Bronchus fibroblast of lung (primary cell): ENCODE measurements around the gene COX5A. TPM values are rescaled to one million over a fixed set of nuclear protein-coding genes. Genes with fewer than 3 reads are reported as not detected.

ENCODE experiments used
- total RNA-seq: library from RNA; depleted of rRNA; stranded (reverse); fragments of >200 nt; gene quantifications from 2 replicates; pipeline ENCODE4 v1.2.3, GENCODE V29; 2015

COX5A gene
- 170 and 243 TPM in 2 replicates for total RNA-seq

DNA sequence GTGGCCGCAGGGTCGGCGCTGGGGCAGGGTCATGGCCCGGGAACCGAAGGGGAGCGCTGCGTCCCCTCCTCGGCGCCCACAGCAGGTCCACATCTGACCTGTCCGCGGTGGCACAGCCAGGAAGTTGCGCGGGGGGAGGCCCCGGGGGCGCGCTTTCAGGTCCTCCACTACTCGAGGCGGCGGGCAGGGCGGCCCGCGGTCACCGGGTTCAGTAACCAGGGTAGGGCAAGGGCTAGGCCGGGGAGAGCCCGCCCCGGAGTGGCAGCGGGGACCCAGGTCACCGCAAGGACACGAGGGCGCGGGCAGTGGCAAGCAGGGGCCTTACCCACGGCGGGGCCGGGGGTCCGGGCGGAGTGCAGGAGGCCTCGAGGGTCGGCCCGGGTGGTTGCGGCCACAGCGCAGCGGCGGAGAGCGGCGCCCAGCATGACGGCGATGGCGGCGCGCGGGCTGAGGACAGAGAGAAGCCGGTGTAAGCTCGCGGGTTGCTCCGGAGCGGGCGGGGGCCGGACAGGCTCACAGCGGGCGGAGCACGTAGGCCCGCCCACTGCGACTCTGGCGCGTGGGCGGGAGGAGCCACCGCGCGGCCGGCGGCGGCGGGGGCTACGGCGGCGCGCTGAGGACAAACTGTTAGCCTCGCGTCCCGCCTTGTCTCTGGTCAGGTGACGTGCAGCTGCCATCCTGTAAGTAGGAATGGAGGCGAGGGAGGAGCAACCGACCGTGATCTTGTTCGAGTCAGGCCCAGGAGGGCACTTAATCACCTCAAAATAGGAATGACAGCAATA lies at the start of gene COX5A:
TSS of gene COX5A (minus strand) at position 484 of the 782 bp plus-strand sequence. CDS start at position 425, 59 bp downstream.

GRCh38 chr15:74956648-74957475 lies 19.0 kb upstream of the COX5A start, which contains the start of gene RPP25:
Gene RPP25 (minus strand): TSS chr15:74956772. CDS start chr15:74956583, 189 bp downstream.

GRCh38 chr15:74906450-74907162 lies 31.3 kb downstream of the COX5A start, which contains the start of gene FAM219B:
Gene FAM219B (minus strand): TSS chr15:74906851. CDS start chr15:74906800, 51 bp downstream.

DNA sequence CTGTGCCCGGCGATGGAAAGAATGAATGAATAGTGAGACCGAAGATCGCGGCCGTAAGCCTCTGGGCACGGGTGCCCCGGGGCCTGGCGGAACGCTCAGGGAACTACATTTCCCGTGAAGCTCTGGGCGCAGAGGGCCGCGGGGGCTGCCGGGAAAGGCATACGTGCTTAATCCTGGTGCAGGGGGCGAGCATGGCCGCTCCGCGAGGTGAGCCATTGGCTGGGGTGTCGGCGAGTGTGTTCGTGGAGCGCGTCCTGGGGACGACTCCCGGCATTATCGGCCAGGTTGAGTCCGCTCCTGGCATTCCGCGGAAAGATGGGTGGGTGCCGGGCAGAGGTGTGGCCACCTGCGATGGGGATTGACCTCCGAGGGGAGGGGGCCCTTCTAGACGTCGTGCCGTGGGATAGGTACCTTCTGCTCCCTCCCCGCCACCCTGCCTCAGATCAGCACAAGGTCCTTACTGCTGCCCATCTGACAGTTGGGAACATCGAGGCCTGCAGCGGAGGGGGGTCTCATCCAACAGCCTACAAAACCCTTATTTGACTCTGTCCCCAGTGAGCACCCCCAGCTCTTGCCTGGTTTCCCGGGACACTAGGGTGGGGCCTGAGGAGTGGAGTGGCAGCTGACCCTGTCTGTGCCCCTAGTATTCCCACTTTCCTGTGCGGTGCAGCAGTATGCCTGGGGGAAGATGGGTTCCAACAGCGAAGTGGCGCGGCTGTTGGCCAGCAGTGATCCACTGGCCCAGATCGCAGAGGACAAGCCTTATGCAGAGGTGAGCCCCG lies 47.8 kb downstream of the COX5A start, which contains the start of gene MPI:
TSS of gene MPI (plus strand) at position 160 of the 782 bp plus-strand sequence. CDS start at position 192, 32 bp downstream.

GRCh38 chr15:74873036-74873755 lies 64.7 kb downstream of the COX5A start, which contains the start of gene SCAMP2:
Gene SCAMP2 (minus strand): TSS chr15:74873365. CDS start chr15:74873255, 110 bp downstream.

Other genes with a start within 250 kb of the COX5A start
- gene EDC3, start 242.0 kb downstream of the COX5A start, total RNA-seq = 9.4 and 11.9 TPM in 2 replicates
- not detected in 2 replicates for gene CYP1A1, start 212.5 kb downstream of the COX5A start, total RNA-seq
- not detected in 2 replicates for gene CYP1A2, start 189.2 kb downstream of the COX5A start, total RNA-seq
- 21.1 and 23.5 TPM in 2 replicates for gene CSK, start 156.0 kb downstream of the COX5A start, total RNA-seq
- not detected in 2 replicates for gene LMAN1L, start 125.2 kb downstream of the COX5A start, total RNA-seq
- not detected in 2 replicates for gene CPLX3, start 111.4 kb downstream of the COX5A start, total RNA-seq
- gene ULK3, start 94.9 kb downstream of the COX5A start, total RNA-seq = 14.4 and 14.5 TPM in 2 replicates
- gene SCAMP2, start 64.7 kb downstream of the COX5A start, total RNA-seq = 44.6 and 52.6 TPM in 2 replicates
- gene MPI, start 48.0 kb downstream of the COX5A start, total RNA-seq = 65.7 and 87.6 TPM in 2 replicates
- 27.1 and 27.6 TPM in 2 replicates for gene FAM219B, start 31.2 kb downstream of the COX5A start, total RNA-seq
- 5.6 and 6.1 TPM in 2 replicates for gene RPP25, start 18.7 kb upstream of the COX5A start, total RNA-seq
- gene SCAMP5, start 57.5 kb upstream of the COX5A start, total RNA-seq = under 0.01 and 0.45 TPM in 2 replicates
- 21.7 and 26.1 TPM in 2 replicates for gene PPCDC, start 85.5 kb upstream of the COX5A start, total RNA-seq